ENCODE data around the gene DISC1.

The DISC1 gene

DNA sequence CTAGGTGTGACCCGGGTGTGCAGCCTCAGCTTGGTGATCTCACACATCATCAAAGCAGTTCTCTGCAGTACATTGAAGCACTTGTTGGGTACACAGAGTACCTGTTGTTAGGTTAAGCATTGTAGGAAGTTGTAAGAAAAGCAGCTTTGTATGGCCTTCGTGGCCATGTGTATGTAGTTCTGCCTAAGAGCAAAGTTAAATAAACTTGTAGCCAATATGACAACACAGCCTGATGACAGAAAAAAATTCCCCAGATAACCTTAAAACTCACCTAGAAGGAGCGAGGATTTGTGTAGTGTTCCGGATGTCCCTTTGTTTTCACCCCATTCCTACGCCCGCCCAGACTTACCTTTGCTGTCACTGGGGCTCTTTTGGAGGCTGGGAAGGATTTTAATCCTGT, 48.0 kb downstream of the DISC1 start:
- no peak for DNase-seq

DNA sequence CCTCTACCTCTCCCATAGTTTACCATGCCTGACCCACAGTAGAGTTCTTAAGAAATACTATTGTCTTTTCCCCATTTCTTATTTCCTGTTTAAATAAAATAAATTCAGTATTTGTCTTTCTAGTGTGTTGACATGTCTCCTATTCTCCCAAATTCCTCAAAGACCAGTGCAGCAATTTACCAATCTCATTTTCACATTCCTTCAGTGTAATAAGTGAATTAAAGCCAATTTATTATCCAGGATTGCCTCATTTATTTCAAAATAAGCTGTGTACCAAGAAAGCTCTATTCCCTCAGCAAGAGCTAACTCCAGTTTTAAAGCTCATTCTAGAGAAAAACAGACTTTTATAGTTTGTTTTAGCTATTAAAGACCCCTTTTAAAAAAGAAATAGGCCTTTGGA, 49.9 kb downstream of the DISC1 start:
- no peak for DNase-seq

DNA sequence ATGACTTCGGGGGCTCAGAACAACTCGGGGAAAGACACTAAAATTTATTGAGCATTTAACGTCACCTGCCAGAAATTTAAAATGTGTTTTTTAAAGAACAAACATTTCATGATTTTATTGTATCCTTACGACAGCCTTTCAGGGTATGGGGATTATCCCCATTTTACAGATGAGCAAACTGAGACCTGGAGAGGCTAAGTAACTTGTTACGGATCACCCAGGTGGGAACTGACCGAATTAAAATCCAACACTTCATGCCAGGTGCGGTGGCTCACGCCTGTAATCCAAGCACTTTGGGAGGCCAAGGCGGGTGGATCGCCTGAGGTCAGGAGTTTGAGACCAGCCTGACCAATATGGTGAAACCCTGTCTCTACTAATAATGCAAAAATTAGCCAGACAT, 50.9 kb downstream of the DISC1 start:
- no peak for DNase-seq

DNA sequence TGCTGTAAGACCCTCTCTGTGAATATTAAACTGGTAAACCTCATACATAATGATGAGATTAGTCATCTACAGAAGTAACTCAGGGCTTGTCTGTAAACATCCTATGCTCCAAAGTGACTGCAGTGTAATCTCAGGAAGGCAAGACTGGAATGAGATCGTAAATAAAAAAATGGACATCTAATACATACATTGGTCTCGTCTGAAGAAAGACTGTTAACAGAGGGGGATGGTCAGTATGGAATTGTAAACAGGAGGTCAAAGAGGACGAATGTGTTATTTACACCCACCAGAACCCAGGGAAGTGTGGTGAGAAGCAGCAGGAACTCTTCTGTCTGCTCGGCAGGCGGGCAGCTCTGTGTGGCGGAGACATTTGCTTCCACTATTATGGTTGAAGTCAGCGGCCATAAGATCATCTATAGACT, 51.4 kb downstream of the DISC1 start:
- DNase-seq, result no peak

DNA sequence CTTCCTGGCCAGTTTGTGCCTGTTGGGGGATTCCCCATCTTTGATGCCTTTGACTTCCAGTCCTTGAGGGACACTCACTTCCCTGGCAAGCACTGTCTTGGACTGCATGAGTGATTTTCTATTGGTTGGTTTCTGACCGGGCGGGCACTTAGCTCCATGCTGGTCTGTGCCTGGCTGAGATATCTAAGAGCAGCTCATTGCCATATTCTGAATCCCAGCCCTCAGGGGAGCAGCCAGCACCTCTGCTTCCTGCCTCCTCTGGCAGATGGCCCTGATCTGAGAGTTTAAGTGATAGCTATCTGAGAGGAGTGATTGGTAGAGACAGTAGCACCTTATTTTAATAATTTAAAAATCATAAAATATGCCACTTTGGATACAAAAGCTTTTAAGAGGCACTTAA, 52.5 kb downstream of the DISC1 start:
- DNase-seq, result no peak

DNA sequence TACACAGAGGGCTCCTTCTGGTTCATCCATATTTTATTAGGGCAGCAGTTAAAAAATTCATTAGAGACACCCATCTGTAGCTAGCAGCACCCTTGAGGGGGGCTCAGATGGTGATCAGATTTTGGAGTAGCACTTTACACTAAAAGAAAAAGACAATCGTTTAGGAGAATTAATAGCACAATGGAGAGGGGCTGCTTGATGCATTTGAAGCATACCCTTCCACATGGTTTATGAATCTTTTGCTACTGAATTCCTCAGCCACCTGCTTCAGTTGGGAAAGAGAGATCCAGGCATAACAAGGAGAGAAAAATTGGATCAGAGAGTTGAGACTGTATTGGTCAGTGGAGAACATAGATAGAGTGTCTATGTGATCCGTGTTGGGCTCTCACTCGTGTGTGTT, 54.4 kb downstream of the DISC1 start:
- no peak for DNase-seq

DNA sequence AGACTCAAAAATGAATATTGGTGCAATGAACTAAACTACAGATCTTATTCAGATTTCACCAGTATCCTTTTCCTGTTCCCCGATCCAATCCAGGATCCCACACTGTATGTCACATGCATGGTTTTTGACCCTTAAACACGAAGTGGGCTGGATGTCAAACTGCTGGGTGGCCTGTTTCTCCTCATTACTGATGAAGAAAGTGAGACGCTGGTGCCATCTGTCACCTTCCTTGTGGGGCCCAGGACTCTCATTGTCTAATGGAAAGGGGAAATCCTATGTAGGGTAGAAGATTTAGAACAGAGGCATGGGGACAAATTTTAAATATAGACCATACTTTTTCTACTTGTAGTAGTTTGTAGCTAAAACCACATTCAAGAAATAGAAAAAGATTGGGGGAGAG, 56.2 kb downstream of the DISC1 start:
- no peak for DNase-seq

DNA sequence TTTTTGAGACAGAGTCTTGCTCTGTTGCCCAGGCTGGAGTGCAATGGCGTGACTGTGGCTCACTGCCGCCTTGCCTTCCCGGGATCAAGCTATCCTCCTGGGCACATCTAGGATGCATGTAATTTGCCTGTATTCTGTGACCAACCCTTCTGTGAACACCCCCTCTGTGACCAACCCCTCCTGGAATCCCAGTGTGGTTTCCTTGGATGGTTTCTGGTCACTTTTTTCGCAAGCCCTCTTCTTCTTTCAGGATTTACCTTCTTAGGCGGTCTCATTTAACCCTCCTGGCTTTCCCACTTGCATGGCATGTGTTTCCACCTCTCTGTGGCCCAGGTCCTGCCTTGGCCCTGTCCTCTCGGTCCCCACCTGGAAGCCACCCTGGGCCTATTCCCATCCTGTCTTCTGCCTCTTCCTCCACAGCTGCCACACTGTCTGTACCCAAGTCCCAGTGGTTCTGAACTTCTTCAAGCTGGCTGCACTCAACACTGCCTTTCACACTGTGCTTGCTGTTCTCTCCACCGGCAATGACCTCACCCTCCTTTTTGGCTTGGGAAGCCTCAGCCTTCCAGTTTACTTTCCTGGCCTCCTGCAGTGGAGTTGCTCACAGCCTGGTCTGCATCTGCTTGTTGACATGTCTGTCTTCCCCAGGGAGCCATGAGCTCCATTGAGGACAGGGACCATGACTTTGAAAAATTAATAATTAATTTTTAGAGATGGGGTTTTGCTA, 57.0 kb downstream of the DISC1 start:
- no peak for DNase-seq

DNA sequence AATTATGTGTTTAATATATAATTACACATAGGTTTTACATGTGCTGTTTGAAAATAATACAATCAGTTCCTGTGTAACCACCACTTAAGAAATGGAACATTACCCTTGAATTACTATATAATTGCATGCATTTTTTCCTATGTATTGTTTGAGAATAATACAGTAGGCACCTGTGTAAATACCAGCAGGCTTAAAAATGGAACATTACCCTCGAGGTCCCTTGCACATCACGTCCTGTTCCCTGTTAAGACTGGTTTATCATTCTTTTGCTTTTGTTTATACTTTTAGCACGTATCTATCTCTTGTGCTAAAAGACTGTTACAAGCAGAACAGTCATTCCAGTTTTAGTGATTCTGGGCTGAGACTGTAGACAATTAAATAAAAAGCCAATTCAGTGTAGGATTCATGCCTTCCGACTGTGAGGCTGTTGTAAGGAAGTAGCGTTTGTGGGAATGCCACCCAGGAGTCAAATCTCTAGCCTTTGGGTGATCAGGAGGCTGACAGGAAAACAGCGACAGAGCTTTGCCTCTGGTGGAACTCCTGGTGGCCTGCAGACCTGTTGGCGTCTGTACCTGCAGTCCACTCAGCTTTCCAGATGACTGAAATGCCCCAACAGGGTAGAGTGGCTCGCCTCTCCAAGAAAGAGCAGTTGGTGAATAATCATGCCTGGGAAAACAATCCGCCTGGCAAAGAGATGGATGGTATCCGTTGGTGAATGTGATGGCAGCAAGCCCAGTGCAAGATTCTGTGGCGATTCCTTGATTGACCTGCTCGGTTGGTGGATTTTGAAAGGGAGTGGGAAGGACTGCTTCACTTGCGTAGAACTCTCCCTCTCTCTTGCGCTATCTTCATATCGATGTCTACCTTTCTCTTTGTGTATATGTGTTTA, 58.0 kb downstream of the DISC1 start:
- DNase-seq, result no peak

DNA sequence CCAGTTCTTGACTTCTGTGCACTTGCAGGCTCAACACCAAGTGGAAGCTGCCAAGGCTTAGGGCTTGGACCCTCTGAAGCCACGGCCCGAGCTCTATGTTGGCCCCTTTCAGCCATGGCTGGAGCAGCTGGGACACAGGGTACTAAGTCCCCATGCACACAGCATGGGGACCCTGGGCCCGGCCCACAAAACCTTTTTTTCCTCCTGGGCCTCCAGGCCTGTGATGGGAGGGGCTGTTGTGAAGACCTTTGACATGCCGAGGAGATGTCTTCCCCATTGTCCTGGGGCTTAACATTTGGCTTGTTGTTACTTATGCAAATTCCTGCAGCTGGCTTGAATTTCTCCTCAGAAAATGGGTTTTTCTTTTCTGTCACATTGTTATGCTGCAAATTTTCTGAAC, 59.8 kb downstream of the DISC1 start:
- DNase-seq, result no peak

DNA sequence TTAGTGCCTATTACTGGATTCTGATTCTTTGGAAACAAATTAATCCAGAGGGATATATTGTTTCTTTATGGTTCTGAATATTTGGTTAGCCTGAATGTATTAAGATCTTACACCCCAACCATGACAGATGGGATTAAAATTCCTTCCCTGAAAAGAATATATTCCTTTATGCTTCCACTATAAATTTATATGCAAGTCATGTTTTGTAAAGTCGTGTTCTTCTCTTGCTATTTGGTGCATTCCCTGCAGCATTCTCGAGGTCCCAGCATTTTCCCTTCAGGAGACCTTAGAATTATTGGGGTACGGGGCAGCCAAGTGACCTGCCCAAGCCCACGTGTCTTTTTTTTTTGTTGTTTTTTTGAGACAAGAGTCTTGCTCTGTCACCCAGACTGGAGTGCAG, 62.4 kb downstream of the DISC1 start:
- no peak for DNase-seq

DNA sequence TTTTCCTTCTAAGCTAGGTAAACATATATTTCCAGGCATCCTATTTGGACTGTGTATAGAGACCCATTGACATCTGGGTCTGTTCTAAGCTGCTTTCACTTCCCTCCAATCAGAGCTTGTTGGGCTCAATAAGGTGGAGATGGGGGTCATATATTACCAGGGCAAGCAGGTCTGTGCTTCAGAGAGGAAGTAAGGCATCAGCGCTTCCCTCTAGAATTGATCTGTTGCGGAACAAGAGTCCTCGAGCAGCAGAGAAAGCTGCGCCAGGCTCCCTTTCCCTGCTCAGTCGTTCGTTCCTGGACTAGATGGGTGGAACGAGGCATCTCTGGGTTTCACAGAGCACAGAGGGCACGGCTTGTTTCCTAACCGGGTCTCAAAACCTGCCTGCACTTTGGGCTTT, 63.5 kb downstream of the DISC1 start:
- no peak for DNase-seq

DNA sequence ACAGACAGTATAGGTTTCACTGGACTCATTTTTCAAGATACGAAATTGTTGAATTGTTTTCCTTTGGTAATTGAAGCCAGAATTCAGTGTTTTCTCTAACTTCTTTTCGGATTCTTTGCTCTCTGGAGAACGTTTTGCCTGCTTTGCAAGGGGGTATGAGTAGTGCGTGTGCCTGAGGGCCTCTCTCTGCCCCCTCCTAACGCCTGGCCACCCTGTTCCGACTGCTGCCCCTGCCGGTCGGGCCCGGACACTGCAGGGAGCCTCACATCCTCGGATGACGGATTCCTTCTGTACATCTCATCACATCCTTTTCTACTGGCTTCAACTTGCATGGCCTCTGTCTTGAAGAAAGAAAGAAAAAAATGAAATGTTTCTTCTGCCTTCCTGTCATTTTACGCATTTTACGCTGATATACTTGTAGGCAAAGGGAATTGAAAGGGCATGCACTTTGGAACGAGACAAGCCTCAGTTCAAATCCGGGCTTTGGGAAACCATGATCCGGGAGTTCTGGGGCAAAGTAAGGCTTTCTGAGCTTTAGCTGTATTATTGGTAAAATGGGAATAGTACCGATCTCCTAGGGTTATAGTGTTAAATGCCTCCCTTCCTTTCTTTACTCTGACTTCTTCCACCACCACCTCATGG, 65.1 kb downstream of the DISC1 start:
- DNase-seq, result no peak

DNA sequence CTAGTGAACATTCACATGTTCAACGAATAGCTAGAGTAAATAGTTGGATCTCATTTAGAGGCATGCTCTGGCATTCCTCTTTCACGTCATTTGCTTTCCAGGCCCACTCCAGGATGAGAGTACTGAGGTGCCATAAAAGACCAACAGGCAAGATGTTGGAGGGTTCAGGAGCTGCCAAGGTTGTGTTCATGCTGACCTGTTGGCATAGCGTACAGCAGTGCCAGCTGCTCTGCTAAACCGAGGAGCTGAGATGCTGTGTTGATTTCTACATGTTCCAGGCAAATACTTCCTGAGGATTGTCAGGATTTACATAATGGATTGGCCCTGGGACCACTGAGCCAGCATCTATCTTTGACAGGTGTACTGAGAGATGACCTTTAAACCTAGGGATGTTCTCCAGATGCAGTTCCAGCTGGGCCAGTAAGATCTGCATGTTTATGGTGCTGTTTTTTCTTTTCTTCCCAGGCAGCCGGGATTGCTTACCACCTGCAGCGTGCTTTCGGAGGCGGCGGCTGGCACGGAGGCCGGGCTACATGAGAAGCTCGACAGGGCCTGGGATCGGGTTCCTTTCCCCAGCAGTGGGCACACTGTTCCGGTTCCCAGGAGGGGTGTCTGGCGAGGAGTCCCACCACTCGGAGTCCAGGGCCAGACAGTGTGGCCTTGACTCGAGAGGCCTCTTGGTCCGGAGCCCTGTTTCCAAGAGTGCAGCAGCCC, 66.9 kb downstream of the DISC1 start:
- no peak for DNase-seq

DNA sequence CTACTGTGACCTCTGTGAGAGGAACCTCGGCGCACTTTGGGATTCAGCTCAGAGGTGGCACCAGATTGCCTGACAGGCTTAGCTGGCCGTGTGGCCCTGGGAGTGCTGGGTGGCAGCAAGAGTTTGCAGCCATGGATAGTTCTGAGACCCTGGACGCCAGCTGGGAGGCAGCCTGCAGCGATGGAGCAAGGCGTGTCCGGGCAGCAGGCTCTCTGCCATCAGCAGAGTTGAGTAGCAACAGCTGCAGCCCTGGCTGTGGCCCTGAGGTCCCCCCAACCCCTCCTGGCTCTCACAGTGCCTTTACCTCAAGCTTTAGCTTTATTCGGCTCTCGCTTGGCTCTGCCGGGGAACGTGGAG, 67.5 kb downstream of the DISC1 start:
- no peak for DNase-seq

DNA sequence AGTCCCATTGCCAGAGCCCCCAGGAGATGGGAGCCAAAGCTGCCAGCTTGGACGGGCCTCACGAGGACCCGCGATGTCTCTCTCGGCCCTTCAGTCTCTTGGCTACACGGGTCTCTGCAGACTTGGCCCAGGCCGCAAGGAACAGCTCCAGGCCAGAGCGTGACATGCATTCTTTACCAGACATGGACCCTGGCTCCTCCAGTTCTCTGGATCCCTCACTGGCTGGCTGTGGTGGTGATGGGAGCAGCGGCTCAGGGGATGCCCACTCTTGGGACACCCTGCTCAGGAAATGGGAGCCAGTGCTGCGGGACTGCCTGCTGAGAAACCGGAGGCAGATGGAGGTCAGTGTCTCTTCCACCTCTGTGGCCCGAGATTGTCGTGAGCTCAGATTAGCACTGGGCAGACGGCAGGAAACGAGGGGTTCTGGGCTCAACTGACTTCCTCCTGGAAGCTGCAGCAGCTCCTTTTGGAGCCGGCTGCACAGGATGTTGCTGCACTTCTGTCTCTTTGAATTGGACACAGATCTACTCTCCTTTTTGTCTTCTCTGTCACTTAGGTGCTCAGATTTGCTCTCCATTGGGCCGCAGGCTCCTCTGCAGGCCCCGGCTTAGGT, 68.0 kb downstream of the DISC1 start:
- DNase-seq, result no peak

DNA sequence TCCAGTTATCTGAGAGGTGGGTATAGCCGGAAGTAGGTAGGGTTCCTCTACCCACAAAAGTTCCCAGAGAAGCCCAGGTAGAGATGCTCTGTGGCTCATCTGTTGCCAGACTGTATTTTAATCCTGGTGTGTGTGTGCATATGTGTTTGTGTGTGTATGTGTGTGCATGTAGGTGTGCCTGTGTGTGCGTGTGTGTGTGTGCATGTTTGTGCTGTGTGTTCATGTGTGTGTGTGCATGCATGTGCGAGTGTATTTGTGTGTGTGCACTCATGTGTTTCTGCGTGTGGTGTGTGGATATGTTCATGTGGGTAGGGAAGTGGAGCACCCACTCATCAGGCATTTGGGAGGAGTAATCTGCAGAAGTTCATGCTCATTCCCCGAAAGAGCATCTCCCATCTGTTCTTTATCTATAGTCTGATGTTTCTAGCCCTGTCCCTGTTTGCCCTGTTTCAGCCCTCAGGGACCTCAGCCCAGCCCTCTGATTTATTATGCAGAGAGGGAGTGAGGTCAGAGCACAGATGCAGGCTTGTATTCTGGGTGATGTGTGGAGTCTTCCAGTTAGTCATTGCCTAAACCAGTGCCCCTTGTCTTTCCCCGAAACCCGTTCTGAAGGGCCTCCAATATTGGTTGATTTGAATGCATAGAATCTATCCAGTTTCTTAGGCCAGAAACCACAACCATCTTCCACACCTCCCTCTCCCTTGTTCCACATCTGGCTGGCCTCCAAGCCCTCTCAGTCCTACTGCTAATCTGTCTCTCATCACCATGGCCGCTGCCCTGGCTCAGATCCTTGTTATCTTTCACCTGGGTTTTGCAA, 69.1 kb downstream of the DISC1 start:
- no peak for DNase-seq

DNA sequence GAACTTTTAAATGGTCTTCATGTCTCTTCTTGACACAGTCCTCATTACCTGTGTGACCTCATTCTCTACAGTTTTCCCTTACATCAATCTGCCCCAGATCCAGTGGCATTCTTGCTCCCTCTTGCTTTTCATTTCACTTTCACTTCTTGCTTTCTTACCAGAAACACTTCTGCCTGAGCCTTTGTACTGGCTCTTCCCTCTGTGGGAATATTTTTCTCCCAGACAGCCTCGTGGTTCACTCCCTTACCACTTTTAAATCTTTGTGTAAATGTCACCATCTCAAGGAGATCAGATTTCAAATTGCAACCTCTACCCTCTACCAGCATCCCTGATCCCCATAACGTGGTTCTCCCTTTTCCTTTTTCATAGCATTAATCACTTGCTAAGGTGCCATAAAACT, 73.2 kb downstream of the DISC1 start:
- DNase-seq, result no peak

DNA sequence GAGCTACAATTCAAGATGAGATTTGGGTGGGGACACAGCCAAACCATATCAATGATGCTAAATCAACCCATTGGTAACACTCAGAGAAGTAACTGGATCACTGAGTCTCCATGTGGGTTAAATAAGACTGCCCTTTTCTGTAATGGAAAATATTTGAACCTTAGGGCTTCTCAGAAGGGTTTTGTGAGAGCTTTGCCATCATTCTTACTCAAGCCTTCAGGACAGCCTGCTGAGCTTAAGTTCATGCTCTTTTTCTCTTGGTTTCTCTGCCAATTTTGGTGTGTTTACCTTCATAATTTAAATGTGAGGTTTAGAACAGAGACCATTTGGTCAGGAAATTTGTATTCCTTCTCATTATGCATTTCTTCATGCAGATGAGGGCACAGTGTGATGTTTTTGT, 74.7 kb downstream of the DISC1 start:
- DNase-seq, result no peak

DNA sequence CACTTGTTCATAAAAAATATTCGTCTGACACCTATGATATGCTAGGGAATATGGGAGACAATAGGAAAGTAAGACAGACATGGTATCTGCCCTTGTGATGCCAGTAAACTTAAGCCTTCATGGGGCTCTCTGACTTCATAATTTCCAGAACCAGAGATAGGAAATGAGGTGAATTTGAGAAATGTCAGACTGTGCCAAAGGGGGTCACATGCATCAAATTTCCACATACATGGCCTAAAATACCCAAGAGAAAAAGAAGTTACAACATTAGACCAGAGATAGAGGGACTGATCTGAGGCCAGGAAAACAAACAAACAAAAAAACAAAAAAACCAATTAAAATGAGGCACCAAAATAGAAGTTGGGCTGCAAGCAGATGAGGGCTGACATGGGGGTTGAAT, 75.7 kb downstream of the DISC1 start:
- DNase-seq, result no peak

DNA sequence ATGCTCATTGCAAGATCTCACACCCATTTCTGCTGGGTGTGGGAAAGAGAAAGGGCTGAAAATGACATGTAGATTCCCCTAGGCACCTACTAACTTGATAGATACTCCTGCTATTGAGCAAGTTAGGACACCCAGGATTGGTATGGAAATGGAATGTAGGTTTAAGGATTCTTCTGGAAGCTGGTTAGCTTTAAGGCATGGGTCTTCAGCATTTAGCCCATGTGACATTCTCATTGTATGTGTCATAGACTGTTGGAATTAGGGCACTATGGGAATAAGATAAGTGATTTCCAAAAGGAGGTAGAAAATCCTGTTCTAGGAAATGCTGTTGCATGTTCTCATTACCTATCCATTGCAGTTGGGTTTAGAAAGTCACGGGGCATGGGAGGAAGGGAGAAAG, 76.2 kb downstream of the DISC1 start:
- no peak for DNase-seq

Measured in T-helper 1 cell (primary cell).